ENCODE data around the gene ZNF362.

Gene ZNF362

DNA sequence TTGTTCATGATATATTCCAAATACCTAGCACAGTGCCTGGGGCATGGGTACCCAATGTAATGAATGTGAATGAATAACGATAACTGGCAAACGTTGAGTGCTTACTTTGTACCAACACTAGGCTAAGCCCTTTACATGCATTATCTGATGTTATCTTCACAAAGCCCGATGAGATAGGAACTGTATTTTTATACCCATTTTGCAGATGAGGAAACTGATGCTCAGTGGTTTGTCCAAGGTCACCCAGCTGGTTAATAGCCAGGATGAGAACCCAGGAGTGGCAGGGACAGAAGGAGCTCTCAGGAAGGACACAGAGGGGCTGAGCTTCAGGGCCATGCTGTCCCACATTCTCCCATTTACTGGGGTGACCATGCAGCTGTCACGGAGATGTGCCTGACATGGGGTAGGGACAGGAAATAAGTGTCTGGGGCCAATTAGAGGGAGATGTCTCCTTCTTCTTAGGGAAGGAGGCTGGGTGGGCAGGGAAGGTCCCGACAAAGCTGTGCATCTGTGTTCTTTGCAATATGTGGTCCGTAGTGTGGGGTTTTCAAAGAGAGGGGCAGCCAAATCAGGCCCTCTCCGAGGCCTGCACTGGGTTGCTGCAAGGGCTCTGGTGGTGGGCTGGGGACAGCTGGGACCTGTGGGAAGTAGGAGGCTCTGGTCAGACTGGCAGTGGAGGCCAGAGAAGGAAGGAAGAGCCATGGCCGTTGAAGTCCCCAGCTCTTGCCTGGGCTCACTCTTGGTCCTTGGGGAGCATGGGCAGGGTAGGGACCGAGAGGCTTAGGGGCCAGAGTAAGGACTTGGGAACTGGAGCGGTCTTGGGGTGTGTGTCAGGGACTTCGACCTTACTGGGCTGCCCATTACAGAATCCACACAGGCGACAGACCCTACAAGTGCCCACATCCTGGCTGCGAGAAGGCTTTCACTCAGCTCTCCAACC, 38.0 kb downstream of the ZNF362 start:
- FAIRE-seq (no peak), DNase-seq (ENCODE audit: insufficient read length, low spot score) (no peak)
- TF ChIP-seq, protein P1, sequence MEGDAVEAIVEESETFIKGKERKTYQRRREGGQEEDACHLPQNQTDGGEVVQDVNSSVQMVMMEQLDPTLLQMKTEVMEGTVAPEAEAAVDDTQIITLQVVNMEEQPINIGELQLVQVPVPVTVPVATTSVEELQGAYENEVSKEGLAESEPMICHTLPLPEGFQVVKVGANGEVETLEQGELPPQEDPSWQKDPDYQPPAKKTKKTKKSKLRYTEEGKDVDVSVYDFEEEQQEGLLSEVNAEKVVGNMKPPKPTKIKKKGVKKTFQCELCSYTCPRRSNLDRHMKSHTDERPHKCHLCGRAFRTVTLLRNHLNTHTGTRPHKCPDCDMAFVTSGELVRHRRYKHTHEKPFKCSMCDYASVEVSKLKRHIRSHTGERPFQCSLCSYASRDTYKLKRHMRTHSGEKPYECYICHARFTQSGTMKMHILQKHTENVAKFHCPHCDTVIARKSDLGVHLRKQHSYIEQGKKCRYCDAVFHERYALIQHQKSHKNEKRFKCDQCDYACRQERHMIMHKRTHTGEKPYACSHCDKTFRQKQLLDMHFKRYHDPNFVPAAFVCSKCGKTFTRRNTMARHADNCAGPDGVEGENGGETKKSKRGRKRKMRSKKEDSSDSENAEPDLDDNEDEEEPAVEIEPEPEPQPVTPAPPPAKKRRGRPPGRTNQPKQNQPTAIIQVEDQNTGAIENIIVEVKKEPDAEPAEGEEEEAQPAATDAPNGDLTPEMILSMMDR (IDR thresholded peaks at IDR 0.05; ENCODE audit: insufficient read depth, missing control alignments) = no peak

DNA sequence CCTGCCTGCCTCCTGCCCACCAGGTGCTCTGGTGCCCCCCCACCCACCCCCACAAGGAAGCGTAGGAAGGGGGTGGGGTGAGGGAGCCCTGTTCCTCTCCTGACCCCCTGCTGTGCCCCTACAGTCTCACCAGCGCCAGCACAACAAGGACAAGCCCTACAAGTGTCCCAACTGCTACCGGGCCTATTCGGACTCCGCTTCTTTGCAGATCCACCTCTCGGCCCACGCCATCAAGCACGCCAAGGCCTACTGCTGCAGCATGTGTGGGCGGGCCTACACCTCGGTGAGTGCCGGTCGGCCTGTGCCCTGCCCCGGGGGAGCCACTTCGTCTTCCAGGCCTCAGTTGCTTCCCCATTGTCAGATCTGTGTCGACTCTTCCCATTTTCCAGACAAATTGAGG, 38.7 kb downstream of the ZNF362 start:
- DNase-seq (ENCODE audit: insufficient read length, low spot score) (no peak), FAIRE-seq (no peak)
- TF ChIP-seq, protein P1 (IDR thresholded peaks at IDR 0.05; ENCODE audit: insufficient read depth, missing control alignments) = no peak

DNA sequence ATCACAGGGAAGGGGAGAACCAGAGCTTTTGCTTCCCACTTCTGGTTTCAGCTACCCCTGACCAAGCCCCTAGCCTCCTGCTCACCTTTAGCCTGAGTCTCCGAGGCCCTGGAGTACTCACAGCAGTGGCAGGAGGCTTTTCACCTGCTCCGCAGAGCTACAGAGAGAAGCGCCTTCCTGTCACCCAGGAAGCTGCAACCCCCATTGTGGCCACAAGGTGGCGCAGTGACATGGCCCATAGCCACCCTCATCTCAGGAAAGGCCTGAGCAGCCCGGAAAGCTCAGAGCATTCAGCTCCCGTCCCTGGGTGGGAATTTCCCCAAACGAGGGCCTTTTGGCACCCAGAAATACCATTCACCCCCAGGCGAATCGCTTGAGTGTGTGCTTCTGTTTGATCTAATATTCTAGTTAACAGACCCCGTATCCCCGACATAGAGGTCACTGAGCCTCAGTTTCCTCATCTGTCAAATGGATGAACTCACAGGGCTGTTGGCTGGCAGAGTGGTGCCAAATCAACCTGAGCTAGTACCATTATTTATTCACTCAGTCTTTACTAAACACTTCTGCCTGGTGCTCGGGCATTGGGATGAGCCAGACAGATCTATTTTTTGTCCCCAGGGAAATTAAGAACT, 39.3 kb downstream of the ZNF362 start:
- FAIRE-seq (peak; percentile 58), DNase-seq (ENCODE audit: insufficient read length, low spot score) (peak; percentile 92)
- TF ChIP-seq, protein P1 (IDR thresholded peaks at IDR 0.05; ENCODE audit: insufficient read depth, missing control alignments) = peak; percentile 93

DNA sequence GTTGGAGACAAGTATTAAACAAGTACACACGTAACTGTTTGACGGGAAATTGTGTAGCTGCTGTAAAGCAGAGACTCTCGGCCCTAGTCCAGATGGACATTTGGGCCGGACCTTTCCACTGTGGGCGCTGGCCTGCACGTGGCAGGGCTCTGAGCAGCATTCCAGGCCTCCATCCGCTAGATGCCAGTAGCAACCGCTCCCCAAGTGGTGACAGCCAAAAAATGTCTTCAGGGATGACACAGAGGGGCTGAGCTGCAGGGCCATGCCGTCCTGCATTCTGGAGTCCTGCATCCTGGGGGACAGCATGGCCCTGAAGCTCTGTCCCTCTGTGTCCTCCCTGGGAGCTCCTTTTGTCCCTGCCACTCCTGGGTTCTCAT, 39.8 kb downstream of the ZNF362 start:
- DNase-seq (ENCODE audit: insufficient read length, low spot score) (no peak), FAIRE-seq (no peak)
- TF ChIP-seq, protein P1 (IDR thresholded peaks at IDR 0.05; ENCODE audit: insufficient read depth, missing control alignments) = no peak

DNA sequence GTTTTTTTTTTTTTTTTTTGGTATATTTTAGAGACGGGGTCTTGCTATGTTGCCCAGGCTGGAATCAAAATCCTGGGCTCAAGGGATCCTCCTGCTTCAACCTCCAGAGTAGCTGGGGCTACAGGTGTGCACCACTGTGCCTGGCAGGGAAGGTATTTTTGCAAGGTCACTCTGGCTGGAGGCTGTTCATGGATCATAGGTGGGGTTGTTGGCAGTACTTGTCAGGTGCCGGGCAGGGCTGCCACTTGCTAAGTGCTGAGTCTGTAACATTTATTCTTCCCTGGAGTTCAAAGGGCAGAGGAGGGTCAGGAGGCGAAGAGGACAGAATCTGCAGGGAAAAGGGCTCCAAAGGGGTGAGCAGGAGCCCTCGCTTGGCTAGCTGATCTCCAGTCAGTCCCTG, 40.5 kb downstream of the ZNF362 start:
- TF ChIP-seq, protein P1 (IDR thresholded peaks at IDR 0.05; ENCODE audit: insufficient read depth, missing control alignments) = no peak
- DNase-seq (ENCODE audit: insufficient read length, low spot score) (no peak), FAIRE-seq (no peak)

DNA sequence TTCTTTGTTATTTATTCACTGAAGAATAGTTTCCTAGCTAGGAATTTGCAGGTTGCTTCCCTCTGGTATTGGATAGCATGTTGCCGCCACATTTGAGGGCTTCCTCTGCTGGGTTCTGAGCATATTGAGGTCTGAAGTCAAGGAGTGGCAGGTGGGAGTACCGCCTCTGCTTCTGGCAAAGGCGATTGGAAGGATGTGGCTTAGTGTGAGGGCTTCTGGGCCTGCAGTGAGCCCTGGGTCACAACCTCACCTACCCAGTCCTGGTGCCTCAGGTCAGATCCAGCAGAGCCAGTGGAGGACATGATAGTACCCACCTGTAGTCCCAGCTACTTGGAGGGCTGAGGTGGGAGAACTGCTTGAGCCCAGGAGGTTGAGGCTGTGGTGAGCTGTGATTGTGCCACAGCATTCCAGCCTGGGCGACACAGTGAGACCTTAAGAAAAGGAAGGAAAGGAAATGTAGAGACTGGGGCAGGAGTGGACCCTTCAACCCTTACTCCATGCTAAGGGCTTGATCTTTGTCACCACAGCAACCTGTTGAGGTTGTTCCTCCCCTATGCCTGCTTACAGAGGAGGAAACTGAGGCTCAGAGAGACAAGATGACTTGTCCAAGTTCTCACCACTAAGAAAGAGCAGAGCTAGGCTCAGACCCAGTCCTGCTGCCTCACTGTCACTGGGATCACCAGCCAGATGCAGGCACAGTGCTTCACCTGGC, 41.8 kb downstream of the ZNF362 start:
- no peak for DNase-seq (ENCODE audit: insufficient read length, low spot score)
- TF ChIP-seq, protein P1 (IDR thresholded peaks at IDR 0.05; ENCODE audit: insufficient read depth, missing control alignments) = no peak
- FAIRE-seq = no peak
